Liver (tissue), 9 donors: ENCODE data around the gene TLK2. TPM values are rescaled to one million over a fixed set of nuclear protein-coding genes. Genes with fewer than 3 reads are reported as not detected.
A peak's percentile ranks its signal among the peaks of the same experiment; 100 is the strongest.
"Not testable (repeated sequence)": the region's sequence is repeated elsewhere in the genome, so short reads cannot be mapped to it uniquely, and the experiment has no call there.

Experiments used
- DNase-seq: peaks from one replicate; pipeline ENCODE4 v3.0.0-alpha.2; 2017; ENCODE audit warnings: low spot score
- H3K27ac ChIP-seq, 2 donors: one replicate each; pipeline ENCODE4 v1.7.0; 2013; ENCODE audit warnings: inconsistent platforms in 2 of 2, low read length in 2 of 2, control low read depth in 1 of 2, low read depth in 1 of 2, mild to moderate bottlenecking in 1 of 2
- H3K27me3 ChIP-seq, 4 donors: one replicate each; pipeline versions ENCODE4 v1.6.1 to v1.7.0; 2013; ENCODE audit warnings: low read length in 3 of 4, inconsistent platforms in 1 of 4, mild to moderate bottlenecking in 1 of 4, moderate library complexity in 1 of 4; ENCODE audit not compliant: control insufficient read depth in 4 of 4, insufficient read depth in 4 of 4
- H3K36me3 ChIP-seq, 4 donors: one replicate each; pipeline versions ENCODE4 v1.6.1 to v1.7.0; 2013; ENCODE audit warnings: low read length in 3 of 4, mild to moderate bottlenecking in 3 of 4, low read depth in 1 of 4, moderate library complexity in 1 of 4; ENCODE audit not compliant: control insufficient read depth in 4 of 4, insufficient read depth in 3 of 4
- H3K4me1 ChIP-seq, 4 donors: one replicate each; pipeline versions ENCODE4 v1.6.1 to v1.7.0; 2013; ENCODE audit warnings: low read length in 3 of 4, mild to moderate bottlenecking in 3 of 4, moderate library complexity in 1 of 4; ENCODE audit not compliant: control insufficient read depth in 4 of 4, insufficient read depth in 4 of 4
- H3K4me3 ChIP-seq, 3 donors: one replicate each; pipeline versions ENCODE4 v1.6.1 to v1.7.0; 2013; ENCODE audit warnings: low read length in 3 of 3, control low read depth in 1 of 3, low read depth in 1 of 3, mild to moderate bottlenecking in 1 of 3
- H3K9ac ChIP-seq, 2 donors: one replicate each; pipeline ENCODE4 v1.7.0; 2013; ENCODE audit warnings: low read length in 2 of 2, mild to moderate bottlenecking in 2 of 2, moderate library complexity in 2 of 2, control low read depth in 1 of 2, low read depth in 1 of 2
- H3K9me3 ChIP-seq, 4 donors: one replicate each; pipeline versions ENCODE4 v1.6.1 to v1.7.0; 2013; ENCODE audit warnings: low read length in 3 of 4; ENCODE audit not compliant: control insufficient read depth in 4 of 4
- RAD21 ChIP-seq, 2 donors: IDR thresholded peaks; 2 replicates each; pipeline ENCODE4 v1.6.1; 2016; ENCODE audit warnings: antibody characterized with exemption in 2 of 2, mild to moderate bottlenecking in 2 of 2
- whole genome bisulfite sequencing: extraction: QIAGEN DNeasy Blood & Tissue Kit; methylation state at CpG from one replicate; pipeline ENCODE4 v1.1.7; 2013; 5-methylcytosine and 5-hydroxymethylcytosine counted together
- polyA plus RNA-seq, 2 donors: library from polyadenylated mRNA; stranded (reverse) in 1 of 2; unstranded in 1 of 2; fragments of 200-250 nt in 1 of 2; fragments of >200 nt in 1 of 2; fragmentation: Nextera tagmentation in 1 of 2; extraction: Ambion mirVana in 1 of 2; gene quantifications; one replicate each; pipeline versions ENCODE4 v1.2.1 to v1.2.3, GENCODE V29; 2013 to 2015
- total RNA-seq, 2 donors: library from RNA; depleted of rRNA; stranded (reverse); fragments of >200 nt; gene quantifications; one replicate each; pipeline ENCODE4 v1.2.3, GENCODE V29; 2014
- TF ChIP-seq, protein P1 (sequence below): fragments of 150-350 bp; IDR thresholded peaks from 2 replicates; pipeline ENCODE4 v1.5.1; 2017; ENCODE audit warnings: improper control_type of control experiment, low read depth, low read length; ENCODE audit not compliant: missing input control
- donor health status: healthy.
- donor health status: healthy.
- donor health status: healthy.
- donor health status: healthy.
- donor health status: healthy.

The TLK2 gene
- total and polyA plus RNA-seq, 4 donors, result 4.2 to 25.8 (median 14.8) TPM

DNA sequence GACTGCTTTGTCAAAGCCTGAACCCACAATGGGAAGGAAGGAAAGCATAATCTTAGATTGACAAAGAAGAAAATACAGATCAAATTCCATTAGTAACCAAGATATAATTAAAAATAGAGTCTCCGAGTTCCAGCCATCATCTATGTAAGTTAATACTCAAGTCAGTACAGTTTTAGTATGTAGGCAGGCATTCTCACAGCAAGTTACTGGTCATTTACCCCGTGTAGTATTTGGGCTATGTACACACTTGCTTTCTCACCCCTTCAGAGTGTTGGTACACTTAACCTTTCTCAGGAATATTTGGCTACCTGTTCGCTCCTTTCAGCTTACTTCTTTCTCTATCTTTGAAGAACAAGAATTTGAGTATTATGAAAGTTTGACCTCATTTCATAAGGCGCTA lies 57.9 kb downstream of the TLK2 start:
- not testable (repeated sequence) for H3K27ac ChIP-seq, H3K4me1 ChIP-seq, H3K9ac ChIP-seq, DNase-seq, H3K4me3 ChIP-seq, H3K27me3 ChIP-seq, H3K9me3 ChIP-seq
- H3K36me3 ChIP-seq, result peaks cover 0 to 13% (median 6%) of the 10 kb centered on the region in 4 donors
- WGBS, result 98% methylated on average over 3 of the region's 4 CpGs

DNA sequence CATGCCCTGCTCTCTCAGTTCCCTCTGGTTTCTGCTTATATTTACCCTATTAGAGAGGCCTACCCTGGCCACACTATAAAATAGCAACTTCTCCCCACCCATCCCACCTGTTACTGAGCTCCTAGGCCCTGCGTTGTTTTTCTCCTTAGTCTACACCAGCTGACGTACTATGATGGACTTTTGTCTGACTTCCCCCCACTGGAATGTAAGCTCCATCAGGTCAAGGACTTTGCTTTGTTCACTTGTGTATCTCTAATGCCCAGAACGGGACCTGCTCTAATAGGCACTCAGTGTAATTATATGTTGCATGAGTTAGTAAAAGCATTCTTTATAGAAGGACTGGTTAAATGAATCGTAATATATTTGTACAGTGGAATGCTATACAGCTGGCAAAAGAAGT lies 62.4 kb downstream of the TLK2 start:
- H3K4me3 ChIP-seq, H3K4me1 ChIP-seq, H3K9me3 ChIP-seq, H3K9ac ChIP-seq, H3K27ac ChIP-seq, H3K27me3 ChIP-seq, DNase-seq: not testable (repeated sequence)
- peaks cover 2 to 18% (median 6%) of the 10 kb centered on the region in 4 donors for H3K36me3 ChIP-seq
- 84% methylated on average over 4 of the region's 4 CpGs for WGBS

DNA sequence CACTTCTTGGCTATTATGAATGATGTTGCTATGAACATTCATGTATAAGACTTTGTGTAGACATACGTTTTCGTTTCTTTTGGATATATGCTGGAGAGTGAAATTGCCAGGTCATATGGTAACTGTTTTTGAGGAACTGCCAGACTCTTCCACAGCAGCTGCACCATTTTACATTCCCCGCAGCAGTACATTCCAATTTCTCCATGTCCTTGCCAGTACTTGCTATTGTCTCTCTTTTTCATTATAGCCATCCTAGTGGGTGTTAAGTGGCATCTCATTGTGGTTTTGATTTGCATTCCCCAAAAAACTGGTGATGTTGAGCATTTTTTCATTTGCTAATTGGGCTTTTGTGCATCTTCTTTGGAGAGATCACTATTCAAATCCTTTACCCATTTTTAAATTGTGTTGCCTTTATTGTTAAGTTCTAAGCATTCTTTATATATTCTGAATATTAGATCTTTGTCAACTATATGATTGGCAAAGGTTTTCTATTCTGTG lies 64.7 kb downstream of the TLK2 start:
- H3K27me3 ChIP-seq, H3K9me3 ChIP-seq, H3K36me3 ChIP-seq, H3K27ac ChIP-seq, H3K4me1 ChIP-seq, DNase-seq, H3K9ac ChIP-seq, H3K4me3 ChIP-seq: not testable (repeated sequence)
- 95% methylated on average over 3 of the region's 3 CpGs for WGBS

DNA sequence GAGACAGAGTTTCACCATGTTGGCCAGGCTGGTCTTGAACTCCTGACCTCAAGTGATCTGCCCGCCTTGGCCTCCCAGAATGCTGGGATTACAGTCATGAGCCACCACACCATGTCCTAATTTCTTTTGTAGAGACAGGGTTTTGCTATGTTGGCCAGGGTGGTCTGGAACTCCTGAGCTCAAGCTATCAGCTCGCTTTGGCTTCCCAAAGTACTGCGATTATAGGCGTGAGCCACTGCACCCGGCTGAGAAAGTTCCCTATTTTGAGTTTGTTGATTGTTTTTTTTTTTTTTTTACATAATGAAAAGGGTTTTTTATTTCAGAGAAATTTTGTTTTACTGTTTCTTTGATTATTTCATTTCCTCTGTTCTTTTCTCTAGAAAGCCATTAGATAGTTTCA lies 67.4 kb downstream of the TLK2 start:
- H3K9me3 ChIP-seq, H3K4me1 ChIP-seq, H3K27ac ChIP-seq, H3K36me3 ChIP-seq, H3K4me3 ChIP-seq, DNase-seq, H3K27me3 ChIP-seq, H3K9ac ChIP-seq: not testable (repeated sequence)
- WGBS, result 91% methylated on average over 5 of the region's 5 CpGs

DNA sequence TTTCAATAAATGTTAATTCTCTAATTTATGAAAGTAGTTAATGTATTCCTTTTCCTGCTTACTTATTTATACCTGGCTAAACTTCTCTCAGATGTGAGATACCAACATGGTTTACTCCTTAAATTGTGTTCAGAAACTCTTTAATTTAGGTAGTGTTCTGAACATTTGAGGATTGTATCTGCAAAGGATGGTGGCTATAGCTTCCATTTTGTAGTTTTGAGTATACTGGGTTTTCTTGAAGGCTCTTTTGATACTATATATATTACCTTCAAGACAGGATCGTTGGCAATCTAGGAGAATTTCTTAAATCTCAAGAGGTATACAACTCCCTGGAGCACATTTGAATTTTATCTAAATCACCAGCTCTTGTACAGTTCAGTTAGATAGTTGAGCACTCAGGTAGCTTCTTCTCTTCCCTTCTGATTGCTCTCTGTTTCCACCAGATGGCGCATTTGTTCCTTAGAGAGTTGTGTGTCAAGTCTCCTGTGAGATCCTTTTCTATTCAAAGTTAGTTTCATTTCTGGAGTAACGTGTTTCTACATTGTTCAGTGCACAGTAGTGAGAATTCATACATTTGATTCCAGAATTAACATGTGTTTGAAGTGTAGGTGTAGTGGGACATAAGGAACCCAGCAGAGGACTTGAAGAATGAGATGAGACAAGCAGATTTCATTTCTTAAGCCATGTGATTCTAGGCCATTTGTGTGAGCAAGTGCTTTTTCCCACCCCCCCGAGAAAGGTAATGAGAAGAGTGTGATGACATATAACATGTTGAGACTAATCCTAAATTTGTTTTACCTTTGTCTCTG lies 74.4 kb downstream of the TLK2 start:
- H3K9me3 ChIP-seq, H3K27me3 ChIP-seq, H3K36me3 ChIP-seq, H3K9ac ChIP-seq, H3K27ac ChIP-seq, DNase-seq, H3K4me1 ChIP-seq, H3K4me3 ChIP-seq: not testable (repeated sequence)
- 19% methylated on average over 4 of the region's 4 CpGs for WGBS
- TF ChIP-seq, protein P1, sequence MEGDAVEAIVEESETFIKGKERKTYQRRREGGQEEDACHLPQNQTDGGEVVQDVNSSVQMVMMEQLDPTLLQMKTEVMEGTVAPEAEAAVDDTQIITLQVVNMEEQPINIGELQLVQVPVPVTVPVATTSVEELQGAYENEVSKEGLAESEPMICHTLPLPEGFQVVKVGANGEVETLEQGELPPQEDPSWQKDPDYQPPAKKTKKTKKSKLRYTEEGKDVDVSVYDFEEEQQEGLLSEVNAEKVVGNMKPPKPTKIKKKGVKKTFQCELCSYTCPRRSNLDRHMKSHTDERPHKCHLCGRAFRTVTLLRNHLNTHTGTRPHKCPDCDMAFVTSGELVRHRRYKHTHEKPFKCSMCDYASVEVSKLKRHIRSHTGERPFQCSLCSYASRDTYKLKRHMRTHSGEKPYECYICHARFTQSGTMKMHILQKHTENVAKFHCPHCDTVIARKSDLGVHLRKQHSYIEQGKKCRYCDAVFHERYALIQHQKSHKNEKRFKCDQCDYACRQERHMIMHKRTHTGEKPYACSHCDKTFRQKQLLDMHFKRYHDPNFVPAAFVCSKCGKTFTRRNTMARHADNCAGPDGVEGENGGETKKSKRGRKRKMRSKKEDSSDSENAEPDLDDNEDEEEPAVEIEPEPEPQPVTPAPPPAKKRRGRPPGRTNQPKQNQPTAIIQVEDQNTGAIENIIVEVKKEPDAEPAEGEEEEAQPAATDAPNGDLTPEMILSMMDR, result peak; percentile 25
- TF ChIP-seq RAD21 (IDR thresholded peaks at IDR 0.05), result peak; percentile 54 to 67

DNA sequence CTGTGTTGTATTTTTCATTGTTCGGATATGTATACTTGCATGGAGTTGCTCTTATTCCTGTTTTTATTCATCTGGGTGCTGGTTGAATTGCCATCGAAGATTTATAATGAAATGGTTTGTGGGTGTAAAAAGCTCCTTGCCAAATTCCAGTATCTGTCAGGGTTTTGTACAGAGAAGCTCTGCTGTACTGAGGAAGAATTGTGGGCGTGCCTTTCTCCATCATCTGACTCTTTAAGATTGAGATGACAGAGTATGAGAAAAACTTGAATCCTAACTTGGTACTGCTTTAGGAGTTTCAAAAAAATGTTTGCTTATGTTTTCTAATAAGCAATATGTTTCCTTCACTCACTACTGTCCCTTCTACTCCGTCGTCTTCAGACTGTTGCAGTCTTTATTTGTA lies 78.9 kb downstream of the TLK2 start:
- H3K9me3 ChIP-seq, H3K9ac ChIP-seq, H3K27me3 ChIP-seq, H3K36me3 ChIP-seq, DNase-seq, H3K27ac ChIP-seq, H3K4me3 ChIP-seq, H3K4me1 ChIP-seq: not testable (repeated sequence)
- WGBS, result 96% methylated on average over 5 of the region's 5 CpGs

DNA sequence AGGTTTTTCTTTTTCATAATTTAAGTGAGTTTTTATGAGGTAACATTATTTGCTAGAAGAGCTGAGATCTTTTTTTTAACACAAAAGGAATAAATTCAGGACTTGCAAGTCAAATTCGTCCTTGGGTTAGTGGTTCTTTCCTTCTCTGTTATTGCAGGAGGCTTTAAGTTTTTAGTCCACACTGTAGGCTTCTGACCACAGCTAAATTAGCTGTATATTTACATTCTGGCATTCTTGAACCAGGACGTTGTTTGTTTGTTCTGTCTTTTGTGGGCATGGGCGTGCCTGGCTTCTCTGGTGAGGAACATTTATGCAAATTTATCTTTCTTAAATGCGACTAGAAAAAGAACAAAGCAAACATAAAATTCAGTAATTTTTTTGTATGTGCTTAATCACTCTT lies 80.3 kb downstream of the TLK2 start:
- not testable (repeated sequence) for H3K9ac ChIP-seq, H3K4me3 ChIP-seq, H3K4me1 ChIP-seq, H3K27me3 ChIP-seq, H3K27ac ChIP-seq, DNase-seq, H3K9me3 ChIP-seq, H3K36me3 ChIP-seq
- WGBS, result 65% methylated on average over 4 of the region's 4 CpGs
